GM21737 (cell line): ENCODE data around the gene SPACA5B.
"Not testable (repeated sequence)": the region's sequence is repeated elsewhere in the genome, so short reads cannot be mapped to it uniquely, and the experiment has no call there.

Source experiments
- ATAC-seq: cut with Tn5 transposase; IDR thresholded peaks from one replicate; pipeline ENCODE4 v1.9.1; 2021; ENCODE audit warnings: mild to moderate bottlenecking, moderate library complexity; ENCODE audit not compliant: unreplicated experiment

The SPACA5B gene

GRCh38 chrX:48130326-48130725 lies at the start of gene SPACA5B:
Gene SPACA5B, plus strand, starts transcription at chrX:48130626. Its CDS starts 62 bp downstream, at chrX:48130688.
- ATAC-seq: not testable (repeated sequence)

- no peak for ATAC-seq
Measured at GRCh38 chrX:48083212-48083611, 47.2 kb upstream of the SPACA5B start.

GRCh38 chrX:48083706-48084105 lies 46.7 kb upstream of the SPACA5B start:
- ATAC-seq: no peak

- no peak for ATAC-seq
Measured at GRCh38 chrX:48086082-48086481, 44.3 kb upstream of the SPACA5B start.

- no peak for ATAC-seq
Measured at GRCh38 chrX:48090123-48090522, 40.3 kb upstream of the SPACA5B start.

- ATAC-seq: not testable (repeated sequence)
Measured at GRCh38 chrX:48092558-48092957, 37.9 kb upstream of the SPACA5B start.

GRCh38 chrX:48101443-48101842 lies 29.0 kb upstream of the SPACA5B start:
- no peak for ATAC-seq

GRCh38 chrX:48102874-48103374 lies 27.5 kb upstream of the SPACA5B start:
- no peak for ATAC-seq

- no peak for ATAC-seq
Measured at GRCh38 chrX:48107717-48108116, 22.7 kb upstream of the SPACA5B start.

- not testable (repeated sequence) for ATAC-seq
Measured at GRCh38 chrX:48125286-48125685, 5.1 kb upstream of the SPACA5B start.

GRCh38 chrX:48132308-48132844 lies 1.9 kb downstream of the SPACA5B start:
- not testable (repeated sequence) for ATAC-seq

GRCh38 chrX:48139076-48139475 lies 8.7 kb downstream of the SPACA5B start:
- ATAC-seq: not testable (repeated sequence)

GRCh38 chrX:48141810-48142508 lies 11.5 kb downstream of the SPACA5B start:
- ATAC-seq: not testable (repeated sequence)

- ATAC-seq: not testable (repeated sequence)
Measured at GRCh38 chrX:48142697-48143096, 12.3 kb downstream of the SPACA5B start.

- ATAC-seq: no peak
Measured at GRCh38 chrX:48153769-48154168, 23.3 kb downstream of the SPACA5B start.

GRCh38 chrX:48154796-48155195 lies 24.4 kb downstream of the SPACA5B start:
- ATAC-seq: no peak

- ATAC-seq: no peak
Measured at GRCh38 chrX:48156014-48156413, 25.6 kb downstream of the SPACA5B start.

GRCh38 chrX:48165241-48165640 lies 34.8 kb downstream of the SPACA5B start:
- ATAC-seq: no peak

GRCh38 chrX:48166322-48166721 lies 35.9 kb downstream of the SPACA5B start:
- ATAC-seq: not testable (repeated sequence)

GRCh38 chrX:48179691-48180090 lies 49.3 kb downstream of the SPACA5B start:
- no peak for ATAC-seq

- ATAC-seq: no peak
Measured at GRCh38 chrX:48180811-48181210, 50.4 kb downstream of the SPACA5B start.

GRCh38 chrX:48181882-48182281 lies 51.5 kb downstream of the SPACA5B start:
- ATAC-seq: not testable (repeated sequence)
